CD1c-positive myeloid dendritic cell (primary cell): ENCODE data around the gene KIFBP.
"Not testable (repeated sequence)": the region's sequence is repeated elsewhere in the genome, so short reads cannot be mapped to it uniquely, and the experiment has no call there.

Experiments
- DNase-seq: peaks from one replicate; pipeline ENCODE4 v3.0.0-alpha.2; 2016; ENCODE audit errors: extremely low spot score

The KIFBP gene

GRCh38 chr10:68988530-68989316, at the start of gene KIFBP:
Gene KIFBP, plus strand, starts transcription at chr10:68988803. Its CDS starts 30 bp downstream, at chr10:68988833.
- peak; percentile 96 for DNase-seq

- no peak for DNase-seq
These were observed 49.7 kb upstream of the KIFBP start for GRCh38 chr10:68938884-68939283.

- DNase-seq, result not testable (repeated sequence)
These were observed 47.7 kb upstream of the KIFBP start for GRCh38 chr10:68940917-68941316.

GRCh38 chr10:68950598-68950997, 38.0 kb upstream of the KIFBP start:
- DNase-seq, result no peak

GRCh38 chr10:68954904-68955303, 33.7 kb upstream of the KIFBP start:
- DNase-seq, result no peak

- DNase-seq, result no peak
These were observed 33.2 kb upstream of the KIFBP start for GRCh38 chr10:68955355-68955831.

- DNase-seq, result peak; percentile 95
These were observed 32.6 kb upstream of the KIFBP start, which contains the start of gene DDX21 for GRCh38 chr10:68955832-68956532. Gene DDX21, plus strand, starts transcription at chr10:68956170. Its CDS starts 56 bp downstream, at chr10:68956226.

GRCh38 chr10:68957284-68957615, 31.4 kb upstream of the KIFBP start:
- no peak for DNase-seq

GRCh38 chr10:68957654-68958053, 30.9 kb upstream of the KIFBP start:
- DNase-seq, result no peak

GRCh38 chr10:68959695-68960527, 28.7 kb upstream of the KIFBP start:
- no peak for DNase-seq

- DNase-seq, result no peak
These were observed 25.5 kb upstream of the KIFBP start for GRCh38 chr10:68963151-68963550.

- no peak for DNase-seq
These were observed 14.6 kb upstream of the KIFBP start for GRCh38 chr10:68973975-68974374.

- DNase-seq, result not testable (repeated sequence)
These were observed 12.6 kb upstream of the KIFBP start for GRCh38 chr10:68975936-68976473.

GRCh38 chr10:68979738-68980137, 8.9 kb upstream of the KIFBP start:
- not testable (repeated sequence) for DNase-seq

- peak; percentile 23 for DNase-seq
These were observed 7.5 kb upstream of the KIFBP start for GRCh38 chr10:68981074-68981473.

GRCh38 chr10:68982389-68982788, 6.2 kb upstream of the KIFBP start:
- no peak for DNase-seq

GRCh38 chr10:68987611-68988010, 992 bp upstream of the KIFBP start:
- DNase-seq, result no peak

GRCh38 chr10:68989317-68989990, 851 bp downstream of the KIFBP start:
- DNase-seq, result no peak

GRCh38 chr10:68992636-68993440, 4.2 kb downstream of the KIFBP start:
- DNase-seq, result no peak

GRCh38 chr10:68997211-68997610, 8.6 kb downstream of the KIFBP start:
- peak; percentile 41 for DNase-seq
